Measurements from ENCODE around the gene CLCN4.
A peak's percentile ranks its signal among the peaks of the same experiment; 100 is the strongest.

Gene CLCN4

DNA sequence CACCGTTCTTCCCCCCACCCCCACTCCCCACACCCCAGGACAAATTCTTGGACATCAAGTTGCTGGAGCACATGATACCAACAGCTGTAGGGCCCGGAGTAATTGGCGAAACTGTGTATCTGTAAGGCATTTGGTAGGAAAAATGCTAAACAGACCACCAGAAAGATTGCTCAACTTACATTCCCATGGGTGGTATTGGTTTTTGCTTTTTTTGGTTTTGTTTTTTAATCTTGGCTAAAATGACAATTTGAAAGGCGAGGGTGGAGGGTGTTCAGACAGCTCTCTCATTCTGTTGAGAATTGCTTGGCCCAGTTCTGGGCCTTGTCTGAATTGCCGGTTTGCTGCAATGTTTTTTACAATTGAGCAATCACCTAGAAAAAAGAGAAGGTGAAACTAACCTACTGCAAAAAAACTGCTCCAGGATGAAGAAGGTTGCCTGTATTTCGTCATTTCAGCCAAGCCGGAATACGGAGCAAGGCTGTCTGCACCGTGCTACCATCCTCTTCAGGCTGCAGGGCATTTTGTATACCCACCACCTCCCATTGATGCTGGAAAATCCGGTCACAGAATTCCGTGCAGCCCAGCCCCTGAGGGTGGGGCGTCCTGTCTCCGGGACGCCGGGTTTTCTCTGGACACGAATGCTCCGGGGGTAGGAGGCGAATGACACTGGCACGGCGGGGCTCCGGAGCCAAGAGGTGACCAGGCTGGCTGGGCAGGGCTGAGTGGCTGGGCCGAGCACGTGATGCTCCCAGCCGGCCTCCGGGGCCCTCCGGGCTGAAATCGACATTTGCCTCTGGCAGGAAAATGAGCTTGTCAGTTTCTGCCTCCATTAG, at the start of gene CLCN4:
Gene CLCN4 (plus strand): TSS at position 777 of the 833 bp plus-strand sequence. CDS start 28,058 bp downstream, outside the sequence.
- Mint-ChIP-seq H3K36me3 (ENCODE audit: low read depth) (no peaks in the 10 kb centered on the region), H3K27ac (no peak within 1 kb of the TSS), H3K9me3 (peaks cover 39% of the 10 kb centered on the region), H3K27me3 (ENCODE audit: low read depth, poor library complexity) (peaks cover 7% of the 10 kb centered on the region), H3K4me3 (peak within 1 kb of the TSS; percentile 78), H3K4me1 (peaks cover 46% of the 10 kb centered on the region)
- peak; percentile 55 for DNase-seq
- TF ChIP-seq, protein P1, sequence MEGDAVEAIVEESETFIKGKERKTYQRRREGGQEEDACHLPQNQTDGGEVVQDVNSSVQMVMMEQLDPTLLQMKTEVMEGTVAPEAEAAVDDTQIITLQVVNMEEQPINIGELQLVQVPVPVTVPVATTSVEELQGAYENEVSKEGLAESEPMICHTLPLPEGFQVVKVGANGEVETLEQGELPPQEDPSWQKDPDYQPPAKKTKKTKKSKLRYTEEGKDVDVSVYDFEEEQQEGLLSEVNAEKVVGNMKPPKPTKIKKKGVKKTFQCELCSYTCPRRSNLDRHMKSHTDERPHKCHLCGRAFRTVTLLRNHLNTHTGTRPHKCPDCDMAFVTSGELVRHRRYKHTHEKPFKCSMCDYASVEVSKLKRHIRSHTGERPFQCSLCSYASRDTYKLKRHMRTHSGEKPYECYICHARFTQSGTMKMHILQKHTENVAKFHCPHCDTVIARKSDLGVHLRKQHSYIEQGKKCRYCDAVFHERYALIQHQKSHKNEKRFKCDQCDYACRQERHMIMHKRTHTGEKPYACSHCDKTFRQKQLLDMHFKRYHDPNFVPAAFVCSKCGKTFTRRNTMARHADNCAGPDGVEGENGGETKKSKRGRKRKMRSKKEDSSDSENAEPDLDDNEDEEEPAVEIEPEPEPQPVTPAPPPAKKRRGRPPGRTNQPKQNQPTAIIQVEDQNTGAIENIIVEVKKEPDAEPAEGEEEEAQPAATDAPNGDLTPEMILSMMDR (IDR thresholded peaks at IDR 0.05), result no peak

DNA sequence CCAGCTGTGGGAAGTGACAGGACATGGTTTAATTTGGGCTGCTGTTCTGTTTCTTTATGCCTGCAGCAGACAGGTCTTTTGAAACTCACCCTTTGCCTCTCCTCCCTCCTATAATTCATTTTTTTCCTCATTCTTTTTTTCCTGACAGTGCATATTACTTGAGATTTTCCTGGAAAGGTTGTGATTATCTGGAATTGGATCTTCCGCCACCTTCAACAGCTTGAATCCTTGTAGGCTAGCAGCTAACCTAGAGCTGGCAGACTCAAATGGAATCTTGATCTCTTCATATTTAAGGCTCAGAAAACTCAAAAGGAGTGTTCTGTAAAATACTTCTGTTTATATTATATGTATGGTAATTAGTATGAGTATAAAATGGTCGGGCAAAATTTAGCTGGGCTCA, 49.3 kb upstream of the CLCN4 start:
- H3K4me3 Mint-ChIP-seq, result no peak overlapping the region

DNA sequence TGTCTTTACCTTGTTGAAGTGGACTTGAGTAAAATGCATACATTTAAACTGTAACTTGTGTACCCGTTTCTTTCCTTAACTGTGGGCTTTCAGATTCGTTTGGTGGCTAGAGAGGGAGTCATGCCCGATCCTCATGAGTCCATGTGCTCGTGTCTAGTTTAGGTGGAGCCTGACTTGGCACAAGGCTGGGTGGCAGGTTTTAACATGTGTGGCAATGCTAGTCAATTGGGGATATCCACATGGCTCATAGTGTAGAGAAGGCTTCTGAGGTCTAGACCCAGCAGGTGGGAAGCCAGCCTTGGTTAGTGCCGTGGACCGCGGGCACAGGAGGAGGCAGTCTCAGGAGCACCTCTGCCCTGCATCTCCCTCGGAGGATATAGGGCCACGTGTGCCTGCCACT, 48.5 kb upstream of the CLCN4 start:
- Mint-ChIP-seq H3K27me3 (ENCODE audit: low read depth, poor library complexity) (no peaks in the 10 kb centered on the region), H3K27ac (no peak overlapping the region), H3K36me3 (ENCODE audit: low read depth) (peaks cover 46% of the 10 kb centered on the region), H3K9me3 (peaks cover 52% of the 10 kb centered on the region), H3K4me1 (peaks cover 41% of the 10 kb centered on the region), H3K4me3 (no peak overlapping the region)
- no peak for DNase-seq
- TF ChIP-seq, protein P1 (IDR thresholded peaks at IDR 0.05), result no peak

More for the DNA sequence above, 49.3 kb upstream of the CLCN4 start:
- H3K4me1 Mint-ChIP-seq, result peaks cover 41% of the 10 kb centered on the region
- DNase-seq, result no peak
- peak overlapping the region; percentile 34 for H3K27ac Mint-ChIP-seq
- TF ChIP-seq, protein P1 (IDR thresholded peaks at IDR 0.05), result no peak
- H3K27me3 Mint-ChIP-seq (ENCODE audit: low read depth, poor library complexity), result no peaks in the 10 kb centered on the region
- H3K36me3 Mint-ChIP-seq (ENCODE audit: low read depth), result peaks cover 46% of the 10 kb centered on the region
- H3K9me3 Mint-ChIP-seq, result peaks cover 49% of the 10 kb centered on the region

DNA sequence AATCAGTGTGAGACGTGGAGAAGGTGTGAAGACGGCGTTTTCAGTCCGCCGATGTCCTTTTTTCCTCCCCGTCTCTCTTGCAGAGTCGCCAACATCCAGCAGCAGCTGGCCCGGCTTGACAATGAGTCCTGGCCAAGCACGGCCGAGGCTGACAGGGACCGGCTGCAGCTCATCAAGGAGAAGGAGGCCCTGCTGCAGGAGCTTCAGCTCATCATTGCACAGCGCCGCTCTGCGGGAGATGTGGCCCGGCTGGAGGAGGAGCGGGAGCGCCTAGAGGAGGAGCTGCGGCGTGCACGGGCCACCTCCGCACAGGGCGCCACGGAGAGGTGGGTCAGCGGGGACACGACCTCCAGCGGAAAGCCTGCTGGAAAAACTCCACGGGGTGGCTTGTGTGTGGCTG, 47.1 kb upstream of the CLCN4 start:
- H3K4me1 Mint-ChIP-seq, result peaks cover 41% of the 10 kb centered on the region
- DNase-seq, result no peak
- H3K27ac Mint-ChIP-seq, result peak overlapping the region; percentile 59
- TF ChIP-seq, protein P1 (IDR thresholded peaks at IDR 0.05), result no peak
- H3K36me3 Mint-ChIP-seq (ENCODE audit: low read depth), result peaks cover 44% of the 10 kb centered on the region
- H3K4me3 Mint-ChIP-seq, result no peak overlapping the region
- peaks cover 44% of the 10 kb centered on the region for H3K9me3 Mint-ChIP-seq
- no peaks in the 10 kb centered on the region for H3K27me3 Mint-ChIP-seq (ENCODE audit: low read depth, poor library complexity)

DNA sequence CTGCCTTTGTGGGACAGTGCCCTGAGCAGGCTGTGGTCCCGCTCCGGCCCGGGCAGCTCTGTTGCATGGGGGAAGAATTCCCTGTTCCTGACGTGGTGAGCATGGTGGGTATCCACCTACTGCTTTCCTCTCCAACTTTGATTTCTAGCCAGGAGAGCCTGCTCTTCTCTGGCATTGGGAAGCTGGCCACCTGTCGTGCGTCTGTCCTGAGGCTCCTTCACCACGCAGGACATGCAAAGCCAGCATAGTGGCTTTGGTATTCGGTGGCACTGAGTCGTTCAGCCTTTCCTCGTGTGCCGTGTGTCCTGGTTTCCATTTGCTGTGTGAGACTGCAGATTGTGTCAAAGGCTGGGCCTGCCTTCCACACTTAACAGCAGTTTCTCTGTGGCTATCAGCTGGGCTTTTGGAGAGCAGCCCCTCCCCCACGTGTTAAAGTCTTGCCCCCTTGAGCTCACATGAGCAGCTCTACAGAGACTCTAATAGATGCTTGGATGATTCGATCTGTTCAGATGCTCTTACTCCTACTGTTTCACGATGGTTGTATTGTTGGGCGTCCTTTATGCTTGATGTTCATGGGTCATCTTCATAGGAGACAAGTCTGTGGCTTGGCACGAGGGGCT, 46.3 kb upstream of the CLCN4 start:
- Mint-ChIP-seq H3K9me3 (peaks cover 43% of the 10 kb centered on the region), H3K27me3 (ENCODE audit: low read depth, poor library complexity) (no peaks in the 10 kb centered on the region), H3K4me3 (no peak overlapping the region), H3K27ac (no peak overlapping the region), H3K36me3 (ENCODE audit: low read depth) (peaks cover 44% of the 10 kb centered on the region), H3K4me1 (peaks cover 41% of the 10 kb centered on the region)
- TF ChIP-seq, protein P1 (IDR thresholded peaks at IDR 0.05), result no peak
- no peak for DNase-seq

Measured in nephron progenitor cell (in vitro differentiated cells).